HEK293 (cell line): ENCODE results near the gene ZNF831.

Source experiments
- YY1 ChIP-seq: fragments of 450-650 bp; formaldehyde crosslinking; IDR thresholded peaks from 2 replicates; pipeline ENCODE4 v1.5.1; 2018; ENCODE audit warnings: missing biosample characterization, missing genetic modification characterization
- ZNF335 ChIP-seq: fragments of 450-650 bp; formaldehyde crosslinking; conservative IDR thresholded peaks from 2 replicates; pipeline ENCODE4 v1.5.1; 2016; ENCODE audit warnings: missing biosample characterization, missing genetic modification characterization
- ZNF596 ChIP-seq: fragments of 450-650 bp; IDR thresholded peaks from 2 replicates; pipeline ENCODE4 v1.5.0; 2018; ENCODE audit warnings: missing biosample characterization, mild to moderate bottlenecking, missing genetic modification characterization, moderate library complexity
- TF ChIP-seq, protein P1 (sequence below): fragments of 450-650 bp; formaldehyde crosslinking; IDR thresholded peaks from 2 replicates; pipeline ENCODE4 v1.5.1; 2016; ENCODE audit warnings: missing biosample characterization, missing genetic modification characterization

- TF ChIP-seq YY1 (no peak), ZNF596 (tag by site-specific recombination) (no peak), ZNF335 (tag by site-specific recombination) (no peak)
- TF ChIP-seq, protein P1, sequence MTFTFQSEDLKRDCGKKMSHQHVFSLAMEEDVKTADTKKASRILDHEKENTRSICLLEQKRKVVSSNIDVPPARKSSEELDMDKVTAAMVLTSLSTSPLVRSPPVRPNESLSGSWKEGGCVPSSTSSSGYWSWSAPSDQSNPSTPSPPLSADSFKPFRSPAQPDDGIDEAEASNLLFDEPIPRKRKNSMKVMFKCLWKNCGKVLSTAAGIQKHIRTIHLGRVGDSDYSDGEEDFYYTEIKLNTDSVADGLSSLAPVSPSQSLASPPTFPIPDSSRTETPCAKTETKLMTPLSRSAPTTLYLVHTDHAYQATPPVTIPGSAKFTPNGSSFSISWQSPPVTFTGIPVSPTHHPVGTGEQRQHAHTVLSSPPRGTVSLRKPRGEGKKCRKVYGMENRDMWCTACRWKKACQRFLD (tag by site-specific recombination): no peak
Measured at GRCh38 chr20:59195316-59195993, 31.8 kb downstream of the ZNF831 start.
